Liver (tissue), 3 donors: ENCODE results near the gene ANTXR1.

Source experiments
- EGR1 ChIP-seq, 2 donors: IDR thresholded peaks; 2 replicates each; pipeline ENCODE4 v1.6.1; 2016 to 2018; ENCODE audit warnings: antibody characterized with exemption in 2 of 2, low read depth in 2 of 2
- FOXA1 ChIP-seq: IDR thresholded peaks from 2 replicates; pipeline ENCODE4 v1.6.1; 2016; ENCODE audit warnings: antibody characterized with exemption
- HNF4A ChIP-seq, 2 donors: conservative IDR thresholded peaks; 2 replicates each; pipeline ENCODE4 v1.6.1; 2016; ENCODE audit warnings: antibody characterized with exemption in 2 of 2, mild to moderate bottlenecking in 2 of 2
- JUND ChIP-seq, 2 donors: IDR thresholded peaks; 2 replicates each; pipeline ENCODE4 v1.6.1; 2016; ENCODE audit warnings: antibody characterized with exemption in 2 of 2
- NR2F2 ChIP-seq: IDR thresholded peaks from 2 replicates; pipeline ENCODE4 v1.6.1; 2016; ENCODE audit warnings: antibody characterized with exemption
- RAD21 ChIP-seq, 2 donors: IDR thresholded peaks; 2 replicates each; pipeline ENCODE4 v1.6.1; 2016; ENCODE audit warnings: antibody characterized with exemption in 2 of 2, mild to moderate bottlenecking in 2 of 2
- RXRA ChIP-seq, 2 donors: IDR thresholded peaks; 2 replicates each; pipeline ENCODE4 v1.6.1; 2017 to 2018; ENCODE audit warnings: antibody characterized with exemption in 2 of 2, mild to moderate bottlenecking in 1 of 2
- SP1 ChIP-seq: IDR thresholded peaks from 2 replicates; pipeline ENCODE4 v1.6.1; 2018; ENCODE audit warnings: antibody characterized with exemption, mild to moderate bottlenecking
- TAF1 ChIP-seq: conservative IDR thresholded peaks from 2 replicates; pipeline ENCODE4 v1.6.1; 2016; ENCODE audit warnings: antibody characterized with exemption, mild to moderate bottlenecking
- TF ChIP-seq, protein P1 (sequence below): fragments of 150-350 bp; IDR thresholded peaks from 2 replicates; pipeline ENCODE4 v1.5.1; 2017; ENCODE audit warnings: improper control_type of control experiment, low read depth, low read length; ENCODE audit not compliant: missing input control
- TF ChIP-seq, protein P2 (sequence below): IDR thresholded peaks from 2 replicates; pipeline ENCODE4 v1.6.1; 2016; ENCODE audit warnings: antibody characterized with exemption
- TF ChIP-seq, protein P3 (sequence below): IDR thresholded peaks from 2 replicates; pipeline ENCODE4 v1.6.1; 2016; ENCODE audit warnings: antibody characterized with exemption
- TF ChIP-seq, protein P4 (sequence below): IDR thresholded peaks from 2 replicates; pipeline ENCODE4 v1.6.1; 2016; ENCODE audit warnings: antibody characterized with exemption, mild to moderate bottlenecking
- donor health status: healthy.
- donor health status: healthy.

DNA sequence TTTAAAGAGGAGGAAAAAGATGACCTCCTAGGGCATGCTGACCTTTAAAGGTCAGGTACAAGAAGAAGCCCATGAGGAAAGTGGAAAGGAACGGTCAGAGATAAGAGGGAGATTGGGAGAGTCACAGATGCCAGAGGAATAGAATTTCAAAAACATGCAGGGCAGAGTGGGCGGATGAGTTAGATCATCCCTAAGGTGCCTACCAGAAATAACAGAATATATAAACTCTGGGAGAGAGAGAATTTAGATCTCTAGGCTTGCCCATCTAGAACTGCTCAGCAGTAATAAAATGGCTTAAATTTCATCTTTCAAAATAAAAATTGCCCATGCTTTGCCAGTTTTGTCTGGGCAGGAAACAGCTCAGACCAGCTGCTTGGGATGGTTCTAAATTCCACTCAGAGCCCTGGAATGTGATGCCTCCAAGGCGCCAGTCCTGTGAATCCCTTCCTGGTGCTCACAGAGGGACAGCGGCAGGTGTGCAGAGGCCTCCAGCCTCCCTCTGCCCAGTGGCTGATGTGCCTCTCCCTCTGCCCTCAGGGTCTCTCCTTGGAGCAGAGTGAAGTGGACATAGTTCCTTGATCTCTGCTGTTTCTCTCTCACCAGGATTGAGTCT lies 130.9 kb downstream of the ANTXR1 start:
- TF ChIP-seq, protein P1, sequence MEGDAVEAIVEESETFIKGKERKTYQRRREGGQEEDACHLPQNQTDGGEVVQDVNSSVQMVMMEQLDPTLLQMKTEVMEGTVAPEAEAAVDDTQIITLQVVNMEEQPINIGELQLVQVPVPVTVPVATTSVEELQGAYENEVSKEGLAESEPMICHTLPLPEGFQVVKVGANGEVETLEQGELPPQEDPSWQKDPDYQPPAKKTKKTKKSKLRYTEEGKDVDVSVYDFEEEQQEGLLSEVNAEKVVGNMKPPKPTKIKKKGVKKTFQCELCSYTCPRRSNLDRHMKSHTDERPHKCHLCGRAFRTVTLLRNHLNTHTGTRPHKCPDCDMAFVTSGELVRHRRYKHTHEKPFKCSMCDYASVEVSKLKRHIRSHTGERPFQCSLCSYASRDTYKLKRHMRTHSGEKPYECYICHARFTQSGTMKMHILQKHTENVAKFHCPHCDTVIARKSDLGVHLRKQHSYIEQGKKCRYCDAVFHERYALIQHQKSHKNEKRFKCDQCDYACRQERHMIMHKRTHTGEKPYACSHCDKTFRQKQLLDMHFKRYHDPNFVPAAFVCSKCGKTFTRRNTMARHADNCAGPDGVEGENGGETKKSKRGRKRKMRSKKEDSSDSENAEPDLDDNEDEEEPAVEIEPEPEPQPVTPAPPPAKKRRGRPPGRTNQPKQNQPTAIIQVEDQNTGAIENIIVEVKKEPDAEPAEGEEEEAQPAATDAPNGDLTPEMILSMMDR: no peak
- TF ChIP-seq RAD21 (IDR thresholded peaks at IDR 0.05) (no peak), TAF1 (no peak), EGR1 (IDR thresholded peaks at IDR 0.05; ENCODE audit: low read depth in 2 of 2) (no peak), RXRA (IDR thresholded peaks at IDR 0.05) (no peak), SP1 (no peak), JUND (IDR thresholded peaks at IDR 0.05) (no peak), FOXA1 (no peak), NR2F2 (no peak), HNF4A (conservative IDR thresholded peaks at IDR 0.05) (no peak)
- TF ChIP-seq, protein P2, sequence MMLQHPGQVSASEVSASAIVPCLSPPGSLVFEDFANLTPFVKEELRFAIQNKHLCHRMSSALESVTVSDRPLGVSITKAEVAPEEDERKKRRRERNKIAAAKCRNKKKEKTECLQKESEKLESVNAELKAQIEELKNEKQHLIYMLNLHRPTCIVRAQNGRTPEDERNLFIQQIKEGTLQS: no peak
- TF ChIP-seq, protein P3, sequence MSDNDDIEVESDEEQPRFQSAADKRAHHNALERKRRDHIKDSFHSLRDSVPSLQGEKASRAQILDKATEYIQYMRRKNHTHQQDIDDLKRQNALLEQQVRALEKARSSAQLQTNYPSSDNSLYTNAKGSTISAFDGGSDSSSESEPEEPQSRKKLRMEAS: no peak
- TF ChIP-seq, protein P4, sequence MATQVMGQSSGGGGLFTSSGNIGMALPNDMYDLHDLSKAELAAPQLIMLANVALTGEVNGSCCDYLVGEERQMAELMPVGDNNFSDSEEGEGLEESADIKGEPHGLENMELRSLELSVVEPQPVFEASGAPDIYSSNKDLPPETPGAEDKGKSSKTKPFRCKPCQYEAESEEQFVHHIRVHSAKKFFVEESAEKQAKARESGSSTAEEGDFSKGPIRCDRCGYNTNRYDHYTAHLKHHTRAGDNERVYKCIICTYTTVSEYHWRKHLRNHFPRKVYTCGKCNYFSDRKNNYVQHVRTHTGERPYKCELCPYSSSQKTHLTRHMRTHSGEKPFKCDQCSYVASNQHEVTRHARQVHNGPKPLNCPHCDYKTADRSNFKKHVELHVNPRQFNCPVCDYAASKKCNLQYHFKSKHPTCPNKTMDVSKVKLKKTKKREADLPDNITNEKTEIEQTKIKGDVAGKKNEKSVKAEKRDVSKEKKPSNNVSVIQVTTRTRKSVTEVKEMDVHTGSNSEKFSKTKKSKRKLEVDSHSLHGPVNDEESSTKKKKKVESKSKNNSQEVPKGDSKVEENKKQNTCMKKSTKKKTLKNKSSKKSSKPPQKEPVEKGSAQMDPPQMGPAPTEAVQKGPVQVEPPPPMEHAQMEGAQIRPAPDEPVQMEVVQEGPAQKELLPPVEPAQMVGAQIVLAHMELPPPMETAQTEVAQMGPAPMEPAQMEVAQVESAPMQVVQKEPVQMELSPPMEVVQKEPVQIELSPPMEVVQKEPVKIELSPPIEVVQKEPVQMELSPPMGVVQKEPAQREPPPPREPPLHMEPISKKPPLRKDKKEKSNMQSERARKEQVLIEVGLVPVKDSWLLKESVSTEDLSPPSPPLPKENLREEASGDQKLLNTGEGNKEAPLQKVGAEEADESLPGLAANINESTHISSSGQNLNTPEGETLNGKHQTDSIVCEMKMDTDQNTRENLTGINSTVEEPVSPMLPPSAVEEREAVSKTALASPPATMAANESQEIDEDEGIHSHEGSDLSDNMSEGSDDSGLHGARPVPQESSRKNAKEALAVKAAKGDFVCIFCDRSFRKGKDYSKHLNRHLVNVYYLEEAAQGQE: no peak
